Dermis blood vessel endothelial cell (primary cell): Measurements from ENCODE around the gene FBLN7. TPM values are rescaled to one million over a fixed set of nuclear protein-coding genes. Genes with fewer than 3 reads are reported as not detected.

Experiments used
- total RNA-seq: library from RNA; depleted of rRNA; stranded (reverse); fragments of >200 nt; gene quantifications from 2 replicates; pipeline ENCODE4 v1.2.3, GENCODE V29; 2014

The FBLN7 gene
- total RNA-seq, 1 donor from 2014 or later, result 2.4 TPM

Other genes starting within 250 kb of the FBLN7 start
- gene MERTK, start 239.8 kb upstream of the FBLN7 start, total RNA-seq, result 25.0 and 28.9 TPM in 2 replicates
- gene TMEM87B, start 83.1 kb upstream of the FBLN7 start, total RNA-seq, result 35.1 and 51.1 TPM in 2 replicates
- gene ZC3H8, start 116.7 kb downstream of the FBLN7 start, total RNA-seq, result 7.3 and 8.5 TPM in 2 replicates
- gene ZC3H6, start 137.2 kb downstream of the FBLN7 start, total RNA-seq, result 2.0 and 4.2 TPM in 2 replicates